HG03280 (cell line): ENCODE results near the gene SEMA4D.

Experiments
- ATAC-seq: cut with Tn5 transposase; IDR thresholded peaks from one replicate; pipeline ENCODE4 v1.9.1; 2021; ENCODE audit warnings: mild to moderate bottlenecking, moderate library complexity; ENCODE audit not compliant: unreplicated experiment

The SEMA4D gene

DNA sequence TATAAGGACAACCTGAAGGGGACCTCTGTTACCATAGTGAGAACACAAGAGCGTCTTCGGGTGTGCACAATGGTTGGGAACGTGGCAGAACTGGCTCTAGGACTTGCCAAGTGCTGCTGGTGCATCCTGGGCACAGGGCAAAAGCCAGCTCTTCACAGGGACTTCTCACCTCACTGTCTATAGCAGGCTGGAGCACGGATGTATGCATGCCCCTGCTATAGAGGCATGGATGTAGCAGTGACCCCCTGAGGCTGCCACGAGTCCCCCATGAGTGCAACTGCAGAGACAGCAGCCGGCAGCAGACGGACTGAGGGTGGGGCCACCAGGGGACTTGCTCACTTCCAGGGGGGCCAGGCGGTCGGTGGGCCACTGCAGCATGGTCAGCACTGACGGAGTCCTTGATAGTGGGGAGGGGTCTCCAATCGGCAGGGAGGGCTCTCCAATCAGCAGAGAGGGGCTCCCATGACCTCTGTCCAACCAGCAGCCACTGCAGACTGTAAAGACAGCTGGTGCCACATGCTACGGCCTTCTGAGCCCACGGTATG, 64.9 kb downstream of the SEMA4D start:
- no peak for ATAC-seq

DNA sequence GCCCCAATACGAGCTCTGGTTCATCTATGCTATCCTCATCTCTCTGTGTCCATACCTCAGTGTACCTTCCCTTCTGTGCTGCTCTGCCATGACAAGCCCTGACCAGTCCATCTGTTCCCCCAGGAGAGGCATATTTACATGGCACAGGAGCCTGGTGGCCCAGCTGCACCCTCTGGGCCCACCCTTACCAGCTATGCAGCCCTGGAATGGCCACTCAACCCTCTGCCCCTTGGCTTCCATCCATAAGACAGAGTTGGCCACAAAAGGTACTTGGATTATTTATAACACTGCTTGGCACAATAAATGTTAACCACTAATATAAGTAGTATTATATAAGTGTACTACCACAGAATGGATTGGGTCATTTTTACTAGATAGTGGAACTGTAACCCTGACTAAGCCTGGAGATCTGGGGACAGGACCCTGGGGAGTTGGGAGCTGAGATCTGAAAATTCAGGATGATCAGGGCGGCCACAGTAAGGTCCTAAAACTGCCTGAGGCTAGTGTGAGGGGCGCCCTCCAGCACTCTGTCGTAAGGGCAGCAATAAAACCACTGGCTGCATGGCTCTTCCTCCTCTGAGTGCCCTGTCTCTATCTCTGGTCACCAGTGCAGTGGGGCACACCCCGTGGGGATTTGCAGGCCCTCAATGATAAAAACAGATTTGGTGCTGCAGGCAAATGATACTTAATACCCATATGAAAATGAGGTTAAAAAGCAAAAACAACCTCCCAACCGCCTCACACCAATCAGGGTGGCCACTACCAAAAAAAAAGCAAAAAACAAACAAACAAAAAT, 65.8 kb downstream of the SEMA4D start:
- no peak for ATAC-seq

DNA sequence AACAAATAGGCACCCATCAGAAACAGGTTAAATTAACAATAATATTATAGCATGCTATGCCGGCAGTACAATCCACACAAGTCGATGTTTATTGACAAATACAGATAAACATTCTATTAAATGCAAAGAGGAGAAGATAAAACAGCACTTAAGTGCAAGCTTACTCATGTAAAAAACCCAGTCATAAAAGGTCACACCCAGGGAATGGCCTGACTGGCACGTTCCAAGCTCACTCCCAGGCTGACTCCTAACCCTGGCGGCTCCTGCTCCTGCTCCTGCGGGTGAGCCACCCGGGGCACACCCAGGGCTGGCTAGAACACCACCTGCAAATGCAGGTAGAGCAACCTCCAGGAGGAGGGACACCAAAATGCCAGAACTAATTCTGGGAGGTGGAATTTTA, 66.9 kb downstream of the SEMA4D start:
- no peak for ATAC-seq

DNA sequence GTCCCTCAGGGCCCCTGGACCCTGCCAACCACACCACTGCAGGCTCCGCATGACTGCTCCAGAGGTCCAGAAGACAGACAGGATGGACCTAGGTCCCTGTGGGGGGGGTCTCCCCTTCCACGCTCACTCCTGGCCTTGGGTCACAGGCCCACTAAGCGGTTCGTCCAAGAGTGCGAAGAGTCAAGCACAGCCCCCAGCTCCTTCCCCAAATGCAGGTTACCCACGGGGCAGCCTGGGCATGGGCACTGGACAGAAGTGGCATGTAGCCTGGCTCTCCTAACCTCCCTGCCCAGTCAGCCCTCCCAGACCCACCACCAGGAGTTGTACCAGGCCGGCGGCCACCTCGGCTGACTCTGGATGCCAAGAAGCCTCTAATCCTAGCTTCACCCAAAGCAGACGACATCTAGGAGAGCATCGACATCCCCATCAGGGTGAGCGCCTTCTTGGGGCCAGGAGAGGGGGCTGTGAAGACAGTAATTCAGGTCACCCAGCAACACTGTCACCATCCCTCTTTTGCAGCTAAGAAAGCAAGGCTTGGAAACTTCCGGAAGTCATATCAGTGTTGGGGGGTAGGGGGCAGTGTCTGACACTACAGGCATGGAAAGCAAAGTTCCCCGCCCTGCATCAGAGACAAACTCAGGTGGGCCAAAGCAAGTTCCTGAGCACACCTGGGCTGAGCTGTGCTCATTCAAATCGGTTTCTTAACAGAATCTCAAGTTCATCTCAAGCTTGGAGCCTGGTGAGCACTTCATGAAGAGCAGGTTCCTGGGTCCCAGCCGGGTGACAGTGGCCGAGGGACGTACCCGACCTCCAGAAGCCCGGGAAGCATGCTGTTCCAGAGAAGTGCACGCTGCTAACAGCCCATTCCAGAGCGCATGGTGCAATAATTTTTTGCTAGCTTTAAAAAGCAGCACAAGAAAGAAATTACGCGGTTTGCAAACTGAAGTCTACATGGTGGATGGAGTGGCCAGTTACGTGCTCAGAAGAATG, 68.7 kb downstream of the SEMA4D start:
- peak; percentile 33 for ATAC-seq

DNA sequence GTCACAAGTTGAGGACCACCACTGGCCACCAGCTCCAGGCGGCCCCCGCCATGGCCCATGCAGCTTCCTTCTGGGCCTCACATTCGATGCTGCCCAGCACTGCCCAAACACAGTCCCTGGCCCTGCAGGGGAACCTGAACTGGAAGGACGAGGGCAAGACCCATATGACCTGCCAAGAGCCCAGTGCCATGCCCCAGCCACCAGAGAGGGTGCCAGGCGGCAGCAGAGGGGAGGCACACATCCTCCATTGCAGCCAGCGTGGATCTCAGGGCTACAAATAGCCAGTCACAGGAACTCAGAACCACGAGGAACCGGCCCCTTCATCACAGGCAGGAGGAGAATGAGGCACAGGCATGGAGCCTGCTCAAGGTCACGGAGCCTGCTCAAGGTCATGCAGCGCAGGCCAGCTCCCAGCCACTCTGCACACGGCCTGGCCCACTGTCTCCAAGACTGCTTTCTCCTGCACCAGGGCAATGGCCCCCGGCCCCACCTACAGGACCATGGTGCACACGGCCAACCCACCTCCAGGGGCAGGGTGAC, 69.6 kb downstream of the SEMA4D start:
- no peak for ATAC-seq

DNA sequence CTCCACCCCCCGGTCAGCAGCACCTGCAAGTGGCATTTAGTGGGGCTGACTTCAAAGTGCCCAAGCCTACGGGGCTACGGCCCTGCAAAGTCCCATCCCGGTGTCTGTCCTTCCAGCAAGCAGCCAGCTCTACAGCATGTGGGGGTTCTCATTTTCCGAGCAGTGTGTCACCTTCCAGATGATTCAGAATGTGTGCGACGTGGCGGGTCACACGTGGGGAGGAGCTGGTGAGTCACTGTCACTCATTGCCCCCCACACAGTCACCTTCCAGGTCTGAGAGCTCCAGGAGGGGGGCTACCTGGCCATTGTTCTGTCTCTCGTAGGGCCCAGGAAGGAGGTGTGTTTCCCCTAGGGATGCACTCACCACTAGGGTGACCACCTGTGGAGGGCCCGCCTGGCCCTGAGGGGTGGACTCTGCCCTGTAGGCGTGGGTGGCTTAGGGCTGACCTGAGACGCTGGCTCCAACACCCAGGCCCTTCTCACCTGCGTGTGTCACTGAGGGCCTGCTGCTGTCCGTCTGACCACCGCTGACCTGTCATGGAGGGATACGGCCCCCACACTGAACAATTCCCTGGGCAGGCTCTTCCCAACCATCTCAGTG, 70.2 kb downstream of the SEMA4D start:
- no peak for ATAC-seq

DNA sequence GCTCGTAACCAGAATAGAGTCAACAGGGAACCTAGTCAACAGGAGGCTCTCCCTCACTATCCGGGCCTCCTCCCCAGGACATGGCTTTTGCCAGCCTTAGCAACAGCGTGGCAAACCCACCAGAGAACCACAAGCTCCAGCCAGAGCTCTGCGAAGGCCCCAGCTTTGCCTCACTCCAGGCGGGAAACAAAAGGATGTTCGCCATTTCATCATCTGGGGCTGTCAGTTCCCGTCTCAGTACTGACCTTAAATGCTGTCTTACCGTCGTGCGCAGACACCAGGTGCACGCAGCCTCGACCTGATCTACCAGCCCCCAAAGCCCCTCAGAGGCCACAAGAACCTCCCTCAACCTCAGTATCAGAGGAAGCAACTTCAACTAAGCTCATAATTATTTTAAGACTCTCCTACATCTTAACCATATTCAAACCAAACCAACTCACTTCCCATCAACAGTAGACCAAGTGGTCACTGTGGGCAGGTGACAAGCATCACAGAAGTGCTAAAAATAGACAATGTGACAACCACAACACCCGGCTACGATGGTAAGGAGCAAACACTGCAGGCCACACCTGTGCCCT, 71.4 kb downstream of the SEMA4D start:
- ATAC-seq = peak; percentile 62

DNA sequence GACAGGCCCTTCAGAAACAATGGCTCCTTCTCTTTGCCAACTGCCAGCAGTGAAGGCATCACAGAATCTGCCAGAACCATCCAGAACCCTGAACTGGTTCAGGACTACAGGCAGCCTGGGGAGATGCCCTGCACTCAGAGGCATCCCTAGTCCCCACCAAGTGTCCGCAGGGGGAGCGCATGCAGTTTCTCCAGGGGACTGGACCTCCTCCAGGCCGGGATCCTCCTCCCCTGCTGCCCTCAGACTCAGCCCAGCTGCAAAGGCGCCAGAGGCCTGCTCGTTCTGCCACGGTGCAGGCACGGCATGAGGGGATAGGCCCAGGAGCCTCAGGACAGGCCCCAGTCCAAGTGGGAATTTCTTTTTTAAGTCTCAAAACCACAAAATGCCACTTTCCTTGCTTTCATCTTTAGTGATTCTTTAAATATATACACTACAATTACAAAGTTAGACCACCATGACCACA, 72.0 kb downstream of the SEMA4D start:
- peak; percentile 15 for ATAC-seq

DNA sequence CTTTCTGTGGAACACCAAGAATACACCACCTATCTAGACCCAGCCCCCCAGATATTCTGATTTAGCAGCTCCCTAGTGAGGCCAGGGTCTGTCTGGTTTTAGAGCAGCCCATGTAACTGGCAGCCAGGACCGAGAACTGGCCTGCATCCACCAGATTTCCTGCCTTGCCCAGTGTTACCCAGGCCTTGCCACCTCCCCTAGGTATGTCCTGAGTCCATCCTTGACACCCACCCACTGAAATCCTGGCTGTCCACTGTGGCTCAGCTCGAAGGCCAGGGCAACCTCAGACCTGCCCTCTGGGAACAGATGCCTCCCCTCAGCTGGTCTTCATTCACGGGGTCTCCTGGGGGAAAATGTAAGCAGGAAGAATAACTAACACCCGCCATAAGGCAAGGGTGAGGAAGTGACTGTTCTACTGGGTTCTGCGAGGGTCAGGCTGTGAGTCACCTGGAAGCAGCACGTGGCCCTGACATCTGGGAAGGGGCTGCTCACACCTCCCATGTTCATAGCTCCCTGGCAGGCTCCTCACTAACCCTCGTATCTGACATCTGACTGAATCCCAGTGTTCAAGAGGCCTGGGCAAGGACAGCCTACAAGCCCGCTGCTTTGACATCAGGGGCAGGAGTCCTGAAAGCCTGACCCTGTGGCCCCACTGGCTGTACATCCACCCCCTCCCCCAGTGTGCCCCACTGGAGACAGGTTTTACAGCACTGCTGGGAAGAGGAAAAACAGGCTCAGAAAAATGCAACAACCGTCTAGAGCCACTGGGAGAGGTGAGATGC, 72.7 kb downstream of the SEMA4D start:
- no peak for ATAC-seq

DNA sequence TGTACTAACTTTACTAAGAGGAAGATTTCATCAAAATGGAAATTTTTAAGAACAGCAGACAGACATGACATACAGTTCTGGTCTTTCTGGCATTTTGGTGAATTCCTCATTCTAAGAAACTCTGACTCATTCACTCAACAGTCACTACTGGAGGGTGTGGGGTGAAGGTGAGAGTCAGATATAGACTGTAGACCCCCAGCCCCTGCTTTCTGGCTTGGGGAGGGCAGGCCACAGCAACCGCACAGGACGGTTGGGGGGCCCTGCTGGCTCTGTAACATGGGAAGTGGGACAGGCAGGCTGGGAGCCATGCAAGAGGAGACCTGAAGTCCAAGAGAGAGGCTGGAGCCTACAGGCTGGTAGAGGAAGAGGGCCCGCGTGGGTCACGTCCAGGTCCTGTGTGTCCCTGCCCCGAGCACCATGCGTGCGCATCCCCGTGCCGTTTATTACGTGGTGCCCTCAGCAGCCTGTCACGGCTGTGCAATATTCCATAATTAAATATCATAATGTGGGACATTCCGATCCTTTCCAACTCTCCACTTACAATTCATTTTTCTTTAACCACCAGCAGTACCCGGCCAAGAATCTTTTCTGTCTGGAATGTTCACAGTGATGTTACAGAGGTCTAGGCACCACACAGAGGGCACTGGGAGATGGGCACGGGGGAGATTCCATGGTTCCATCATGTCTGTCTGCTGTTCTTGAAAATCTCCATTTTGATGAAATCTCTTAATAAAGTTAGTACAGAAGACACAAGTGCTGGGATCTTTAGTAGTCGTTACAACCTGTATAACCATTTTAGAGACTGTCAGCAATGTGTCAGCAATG, 75.5 kb downstream of the SEMA4D start:
- ATAC-seq = no peak

DNA sequence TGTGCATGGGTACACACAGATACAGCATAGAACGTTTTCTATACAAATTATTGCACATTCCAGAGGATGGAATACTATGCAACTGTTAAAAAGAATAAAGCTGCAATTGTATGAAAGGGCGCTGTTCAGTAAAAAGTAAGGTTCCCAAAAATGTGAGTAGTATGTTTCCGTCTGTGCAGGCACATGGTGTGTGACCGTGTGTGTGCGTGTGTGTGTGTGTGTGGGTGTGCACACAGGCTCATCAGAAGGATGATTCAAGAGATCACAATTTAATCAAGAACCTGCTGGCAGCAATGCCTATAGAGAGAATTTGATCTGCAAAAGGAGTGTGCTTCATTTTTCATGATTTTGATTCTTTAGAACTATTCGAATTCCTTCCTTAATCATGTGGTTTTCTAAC, 76.3 kb downstream of the SEMA4D start:
- ATAC-seq = no peak

DNA sequence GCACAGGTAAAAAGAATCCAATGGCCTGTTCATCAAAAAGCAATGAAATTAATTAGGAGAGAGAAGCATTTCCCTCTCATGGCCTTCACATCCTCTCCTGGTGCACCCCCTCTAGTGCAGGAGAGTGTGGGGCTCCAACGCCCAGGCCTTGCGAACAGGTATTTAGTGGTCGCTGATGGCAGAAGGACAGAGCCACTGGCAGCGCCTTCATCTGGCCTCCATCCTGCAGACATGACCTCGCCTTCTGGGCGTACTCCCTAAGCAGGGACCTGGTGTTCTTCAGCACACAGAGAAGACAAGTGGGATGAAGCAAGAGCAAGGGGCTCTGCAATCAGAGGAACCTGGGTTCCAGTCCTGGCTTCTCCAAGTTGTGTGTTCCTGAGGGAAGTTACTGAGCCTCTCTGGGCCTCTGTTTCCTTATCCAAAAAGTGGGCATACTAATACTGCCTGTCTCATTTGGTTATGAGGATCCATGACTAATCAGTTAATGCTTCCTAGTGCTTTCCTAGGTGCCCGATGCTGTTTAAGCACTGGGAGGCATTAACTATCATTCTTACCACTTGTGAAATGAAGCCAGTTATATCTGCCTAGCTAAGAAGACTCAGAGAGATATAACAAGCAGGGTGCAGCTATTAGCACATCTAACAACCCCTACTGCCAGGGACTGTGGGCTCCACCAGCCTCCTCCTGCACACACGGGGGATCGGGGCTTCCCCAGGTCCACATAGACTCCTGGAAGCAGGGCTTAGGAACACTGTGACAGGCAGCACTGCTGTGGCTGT, 77.3 kb downstream of the SEMA4D start:
- no peak for ATAC-seq

DNA sequence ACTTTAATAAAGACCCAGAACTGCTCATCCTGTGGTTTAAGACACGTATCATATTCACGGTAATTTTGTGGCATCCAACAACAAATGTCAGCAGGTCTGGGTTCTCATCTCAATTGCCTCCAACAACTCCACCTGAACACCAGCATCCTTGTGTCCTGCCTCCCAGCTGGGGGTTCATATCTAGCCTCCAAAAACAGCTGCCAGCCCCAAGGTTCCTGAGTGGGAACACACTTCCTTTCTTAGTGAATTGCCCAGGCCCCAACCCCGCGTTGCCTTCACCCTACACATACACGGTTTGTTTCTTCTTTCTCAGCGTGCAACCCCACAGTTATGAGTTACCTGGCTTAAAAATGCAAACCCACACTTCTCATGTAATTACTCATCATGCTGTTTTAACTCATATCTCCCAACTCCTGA, 77.9 kb downstream of the SEMA4D start:
- ATAC-seq = no peak

DNA sequence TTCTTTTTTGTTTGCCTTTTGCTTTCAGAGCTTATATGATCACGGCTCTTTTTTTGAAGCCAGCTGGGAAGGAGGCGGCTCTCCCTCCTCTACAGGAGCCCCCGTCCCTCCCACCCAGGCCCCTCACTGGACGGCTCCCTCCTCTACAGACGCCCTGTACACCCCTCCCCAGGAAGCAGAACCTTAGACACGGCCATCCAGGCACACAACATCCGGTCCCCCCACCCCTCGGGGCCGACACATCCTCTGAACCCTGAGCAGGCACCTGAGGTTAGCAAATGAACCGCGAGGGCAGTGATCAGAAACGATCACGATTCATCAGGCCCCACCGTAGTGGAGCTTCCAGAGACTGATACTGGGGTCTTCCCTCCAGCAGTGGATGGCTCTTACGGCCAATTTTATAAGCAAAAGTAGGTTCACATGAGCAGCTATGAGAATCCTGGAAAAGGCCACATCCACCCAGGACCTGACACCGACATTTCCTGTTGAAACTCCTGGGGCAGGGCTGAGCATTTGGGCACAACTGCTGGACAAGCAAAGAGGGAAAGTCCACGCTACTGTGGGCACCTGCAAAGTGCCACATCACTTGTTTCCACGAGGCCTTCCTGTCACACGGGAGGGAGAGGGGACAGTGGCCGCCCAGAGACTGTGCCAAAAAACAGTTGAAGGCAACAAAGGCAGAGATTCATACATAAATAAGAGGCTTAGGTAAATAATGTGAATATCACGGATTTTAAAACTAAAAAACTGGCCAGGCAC, 78.9 kb downstream of the SEMA4D start:
- ATAC-seq = peak; percentile 62

DNA sequence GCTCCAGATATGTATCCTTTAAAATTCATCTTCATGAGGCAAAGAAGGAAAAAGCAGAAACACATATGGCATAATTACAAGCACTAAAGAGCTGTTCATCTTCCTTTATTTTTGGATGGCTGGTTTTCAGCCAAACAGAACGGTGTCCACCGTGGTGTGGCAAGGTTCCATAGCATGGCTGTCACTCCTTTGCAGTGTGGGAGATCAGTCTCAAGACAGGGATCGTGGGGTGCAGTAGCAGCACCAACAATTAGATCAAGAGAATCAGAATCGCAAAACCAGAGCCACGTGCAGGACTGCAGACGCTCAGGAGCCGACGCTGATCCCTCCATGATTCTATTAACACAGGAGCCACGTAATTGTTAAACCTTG, 79.5 kb downstream of the SEMA4D start:
- ATAC-seq = peak; percentile 11

DNA sequence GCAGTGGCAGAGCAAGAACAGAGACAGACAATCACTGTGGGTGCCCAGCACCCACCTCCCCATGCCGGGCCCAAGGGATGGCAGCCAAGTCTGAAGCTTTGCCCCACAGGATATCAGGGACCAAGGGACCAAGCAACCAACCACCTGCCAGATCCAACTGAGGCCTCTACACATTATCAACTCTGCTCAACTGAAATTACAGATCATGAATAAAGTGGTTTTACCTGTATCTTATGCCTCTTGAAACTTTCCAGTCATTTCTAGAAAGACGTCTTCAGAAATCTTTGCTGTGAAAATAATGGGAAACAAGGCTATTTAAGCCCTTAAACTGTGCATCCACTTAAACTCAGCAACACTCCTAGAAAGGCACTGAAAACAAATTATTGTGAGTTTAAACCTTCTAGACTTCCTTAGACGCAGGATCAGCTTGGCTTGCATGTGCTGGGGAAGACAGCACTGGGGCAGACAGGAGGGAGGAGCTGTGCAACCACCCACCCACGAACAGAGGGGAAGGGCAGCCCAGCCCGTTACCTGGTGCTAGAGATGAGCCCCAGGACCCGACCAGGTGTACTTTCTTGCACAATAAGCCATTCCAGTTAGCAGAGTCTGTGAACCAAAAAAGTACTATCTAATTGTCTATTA, 80.0 kb downstream of the SEMA4D start:
- ATAC-seq = peak; percentile 30
